Pancreas (tissue), 10 donors: ENCODE results near the gene SH2D2A. TPM values are rescaled to one million over a fixed set of nuclear protein-coding genes. Genes with fewer than 3 reads are reported as not detected.

Experiments
- ATAC-seq, 4 donors: fragments of 200-7000 bp; cut with Tn5 transposase; one replicate each; pipeline versions ENCODE4 v1.8.0 to v1.9.1; 2020; ENCODE audit warnings: mild to moderate bottlenecking in 4 of 4, moderate library complexity in 4 of 4
- DNase-seq, 6 donors: peaks; one replicate each; pipeline ENCODE4 v3.0.0-alpha.2; 2020
- FAIRE-seq: peaks from 2 replicates; lab custom pipeline; 2012; peaks lifted over from hg19 to GRCh38; lab: Jason Lieb, UNC
- H3K27ac ChIP-seq, 4 donors: fragments of 200-600 bp; sonication (generic); 1 replicate in 3 of 4; 2 replicates in 1 of 4; pipeline versions ENCODE4 v1.5.0 to v1.8.0; 2020
- H3K27me3 ChIP-seq, 4 donors: fragments of 200-600 bp; one replicate each; pipeline ENCODE4 v1.8.0; 2021
- H3K36me3 ChIP-seq, 3 donors: fragments of 200-600 bp; sonication (generic) in 1 of 3; one replicate each; pipeline versions ENCODE4 v1.5.0 to v1.8.0; 2020 to 2021
- H3K4me1 ChIP-seq, 3 donors: fragments of 200-600 bp; one replicate each; pipeline ENCODE4 v1.8.0; 2021
- H3K4me3 ChIP-seq, 4 donors: fragments of 200-600 bp; sonication (generic) in 2 of 4; one replicate each; pipeline versions ENCODE4 v1.5.0 to v1.8.0; 2020 to 2021
- H3K9me3 ChIP-seq, 4 donors: fragments of 200-600 bp; one replicate each; pipeline ENCODE4 v1.8.0; 2021
- WGBS, 2 donors: extraction: QIAGEN DNeasy Blood & Tissue Kit; methylation state at CpG; one replicate each; pipeline ENCODE4 v1.1.7; 2013; 5-methylcytosine and 5-hydroxymethylcytosine counted together
- intact Hi-C, 3 donors: fragments of 100-400 bp; cut with DNase I; formaldehyde crosslinking; loops; one replicate each; pipeline versions ENCODE4 v1.11.1 to v1.14.2; 2022
- polyA plus RNA-seq, 2 donors: library from polyadenylated mRNA; stranded (reverse); fragments of 200-250 nt; gene quantifications; one replicate each; pipeline ENCODE4 v1.2.3, GENCODE V29; 2013
- total RNA-seq, 6 donors: library from RNA; stranded (reverse); fragmentation: NEBNext Ultra II Directional in 4 of 6; extraction: Animal tissue kit (Norgen Biotek cat#: 25700) in 4 of 6; gene quantifications; one replicate each; pipeline versions ENCODE4 v1.2.1 to v1.2.4, GENCODE V29; 2021 to 2023
- TF ChIP-seq, protein P1 (sequence below), 4 donors: fragments of 200-600 bp; sonication (generic) in 3 of 4; IDR thresholded peaks; one replicate each; pipeline versions ENCODE4 v1.5.0 to v1.8.0; 2021; ENCODE audit warnings: antibody characterized with exemption in 4 of 4
- donor health status: healthy with polysubstance abuse.
- donor health status: DM: no; HTN: no; CAD: no; lungs with moderate emphysema.
- donor health status: DM: no; HTN: no; CAD: no.
- donor health status: control.
- donor health status: control.
- donor health status: Bipolar disorder and iron deficiency.
- donor health status: DM: yes; HTN: yes; CAD: no.
- donor health status: DM: no; HTN: no; CAD: no.
- donor health status: DM: no; HTN: no; CAD: no.
- donor health status: DM: yes; HTN: yes; CAD: no.

SH2D2A gene
- total and polyA plus RNA-seq, 8 donors = 0.16 to 1.5 (median 0.71) TPM

DNA sequence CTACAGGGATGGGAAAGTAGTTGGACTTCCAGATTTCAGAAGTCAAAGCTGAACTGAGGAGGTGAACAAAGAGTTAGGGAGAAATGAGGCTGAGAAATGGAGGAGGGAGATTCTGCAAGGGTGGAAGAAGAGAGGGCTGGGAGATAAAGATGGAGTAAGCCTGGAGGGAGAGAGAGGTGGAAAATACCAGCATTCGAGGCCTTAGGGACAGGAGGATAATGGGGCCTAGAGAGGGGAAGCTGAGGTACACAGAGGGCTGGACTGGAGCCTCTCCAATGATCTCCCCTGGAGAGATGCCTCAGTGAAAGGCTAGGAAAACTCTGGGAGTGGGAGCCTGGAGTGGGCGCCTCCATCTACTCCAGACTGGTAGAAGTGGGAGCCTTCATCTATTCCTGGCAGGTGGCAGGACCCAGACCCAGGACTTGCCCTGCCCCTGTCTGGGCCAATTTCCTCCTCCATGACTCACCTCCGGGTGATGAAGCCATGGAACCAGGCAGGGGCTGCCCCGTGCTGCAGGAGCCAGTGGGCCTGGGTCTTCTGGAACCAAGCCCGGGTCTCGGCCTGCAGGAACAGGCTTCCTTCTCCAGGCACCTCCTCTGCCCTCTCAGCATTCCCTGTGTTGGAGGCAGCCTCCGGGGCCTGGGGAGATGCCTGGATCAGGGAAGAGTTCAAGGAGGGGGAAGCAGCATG lies 1.9 kb downstream of the SH2D2A start:
- H3K27me3 ChIP-seq = no peaks in the 10 kb centered on the region
- no peaks in the 10 kb centered on the region for H3K9me3 ChIP-seq
- H3K36me3 ChIP-seq = no peaks in the 10 kb centered on the region
- intact Hi-C loops = no loop called here
- no peak overlapping the region for H3K4me3 ChIP-seq
- peak in 1 of 4 donors; percentile 13 for ATAC-seq
- no peak overlapping the region for H3K27ac ChIP-seq
- peaks cover 0 to 6% (median 3%) of the 10 kb centered on the region in 3 donors for H3K4me1 ChIP-seq
- no peak for DNase-seq
- WGBS, 2 donors = 84% methylated on average over 7 of the region's 7 CpGs
- TF ChIP-seq, protein P1, sequence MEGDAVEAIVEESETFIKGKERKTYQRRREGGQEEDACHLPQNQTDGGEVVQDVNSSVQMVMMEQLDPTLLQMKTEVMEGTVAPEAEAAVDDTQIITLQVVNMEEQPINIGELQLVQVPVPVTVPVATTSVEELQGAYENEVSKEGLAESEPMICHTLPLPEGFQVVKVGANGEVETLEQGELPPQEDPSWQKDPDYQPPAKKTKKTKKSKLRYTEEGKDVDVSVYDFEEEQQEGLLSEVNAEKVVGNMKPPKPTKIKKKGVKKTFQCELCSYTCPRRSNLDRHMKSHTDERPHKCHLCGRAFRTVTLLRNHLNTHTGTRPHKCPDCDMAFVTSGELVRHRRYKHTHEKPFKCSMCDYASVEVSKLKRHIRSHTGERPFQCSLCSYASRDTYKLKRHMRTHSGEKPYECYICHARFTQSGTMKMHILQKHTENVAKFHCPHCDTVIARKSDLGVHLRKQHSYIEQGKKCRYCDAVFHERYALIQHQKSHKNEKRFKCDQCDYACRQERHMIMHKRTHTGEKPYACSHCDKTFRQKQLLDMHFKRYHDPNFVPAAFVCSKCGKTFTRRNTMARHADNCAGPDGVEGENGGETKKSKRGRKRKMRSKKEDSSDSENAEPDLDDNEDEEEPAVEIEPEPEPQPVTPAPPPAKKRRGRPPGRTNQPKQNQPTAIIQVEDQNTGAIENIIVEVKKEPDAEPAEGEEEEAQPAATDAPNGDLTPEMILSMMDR (IDR thresholded peaks at IDR 0.05) = no peak
- no peak for FAIRE-seq

DNA sequence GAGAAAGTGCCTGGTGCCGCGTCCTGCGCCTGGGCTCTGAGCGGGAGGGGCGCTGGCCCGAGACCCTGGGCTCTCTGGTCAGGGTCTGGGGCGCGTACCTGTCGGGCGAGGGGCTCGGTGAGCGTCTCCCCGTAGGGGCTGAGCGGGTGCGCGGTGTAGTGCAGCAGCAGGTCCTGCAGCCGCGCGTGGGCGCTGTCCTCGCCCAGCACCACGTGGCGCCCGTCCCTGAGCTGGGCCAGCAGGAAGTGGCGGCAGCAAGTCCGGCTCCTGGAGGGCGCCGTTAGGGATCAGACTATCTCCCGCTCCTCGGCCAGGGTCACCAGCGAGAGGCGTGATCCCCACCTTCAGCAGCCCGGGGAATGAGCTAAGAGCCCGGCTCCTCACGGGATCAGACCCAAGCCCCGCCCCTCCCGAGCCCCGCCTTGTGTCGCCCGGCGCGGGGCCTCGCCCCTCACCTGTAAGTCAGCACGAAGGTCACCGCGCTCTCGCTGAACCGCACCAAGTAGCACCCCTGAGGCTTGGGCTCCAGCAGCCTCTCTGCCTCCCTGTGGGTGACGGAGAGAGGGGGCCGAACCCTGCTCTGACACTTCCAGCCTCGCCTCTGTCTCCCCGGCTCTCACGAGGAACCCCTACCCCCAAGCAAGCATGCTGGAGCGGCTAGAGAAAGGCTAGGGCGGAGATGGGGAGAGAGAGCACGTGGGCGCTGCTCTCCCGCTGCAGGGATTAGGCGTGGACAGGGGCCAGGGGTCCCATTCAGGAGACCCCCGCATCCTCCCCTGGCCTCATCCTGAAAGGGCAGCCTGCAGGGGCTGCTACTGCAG lies 2.7 kb downstream of the SH2D2A start:
- Histone ChIP-seq H3K36me3 (no peaks in the 10 kb centered on the region), H3K27me3 (no peaks in the 10 kb centered on the region), H3K4me3 (peak overlapping the region; percentile 20 to 42 (median 30)), H3K4me1 (peaks cover 0 to 6% (median 3%) of the 10 kb centered on the region in 3 donors), H3K27ac (no peak overlapping the region), H3K9me3 (no peaks in the 10 kb centered on the region)
- peak; percentile 90 to 92 (median 92) for ATAC-seq
- intact Hi-C loops = no loop called here
- WGBS, 2 donors = 13 to 18% methylated on average over 52 to 60 of the region's 60 CpGs
- DNase-seq = peak; percentile 51 to 88 (median 70)
- TF ChIP-seq, protein P1 (IDR thresholded peaks at IDR 0.05) = peak; percentile 35 to 45 (median 38)
- no peak for FAIRE-seq

DNA sequence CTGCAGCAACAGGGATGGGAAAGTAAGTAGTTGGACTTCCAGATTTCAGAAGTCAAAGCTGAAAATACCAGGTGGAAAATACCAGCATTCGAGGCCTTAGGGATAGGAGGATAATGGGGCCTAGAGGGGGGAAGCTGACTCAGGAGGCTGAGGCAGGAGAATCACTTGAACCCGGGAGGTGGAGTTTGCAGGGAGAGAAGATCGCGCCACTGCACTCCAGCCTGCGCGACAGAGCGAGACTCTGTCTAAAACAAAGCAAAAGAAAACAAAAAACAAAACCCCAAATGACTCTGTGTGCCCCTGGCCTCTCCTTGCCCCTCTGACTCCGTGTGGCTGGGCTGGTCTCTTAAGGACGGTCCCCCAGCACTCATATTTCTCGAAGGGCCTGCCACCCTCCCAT lies 3.4 kb downstream of the SH2D2A start:
- Histone ChIP-seq H3K27ac (no peak overlapping the region), H3K4me3 (peak overlapping the region in 3 of 4 donors; percentile 26 to 42 (median 33)), H3K9me3 (no peaks in the 10 kb centered on the region), H3K27me3 (no peaks in the 10 kb centered on the region), H3K36me3 (no peaks in the 10 kb centered on the region), H3K4me1 (peaks cover 0 to 6% (median 3%) of the 10 kb centered on the region in 3 donors)
- ATAC-seq (no peak), DNase-seq (no peak), FAIRE-seq (no peak)
- TF ChIP-seq, protein P1 (IDR thresholded peaks at IDR 0.05) = no peak
- 46 to 64% methylated on average over 10 of the region's 10 CpGs for WGBS, 2 donors
- intact Hi-C loops = no loop called here

DNA sequence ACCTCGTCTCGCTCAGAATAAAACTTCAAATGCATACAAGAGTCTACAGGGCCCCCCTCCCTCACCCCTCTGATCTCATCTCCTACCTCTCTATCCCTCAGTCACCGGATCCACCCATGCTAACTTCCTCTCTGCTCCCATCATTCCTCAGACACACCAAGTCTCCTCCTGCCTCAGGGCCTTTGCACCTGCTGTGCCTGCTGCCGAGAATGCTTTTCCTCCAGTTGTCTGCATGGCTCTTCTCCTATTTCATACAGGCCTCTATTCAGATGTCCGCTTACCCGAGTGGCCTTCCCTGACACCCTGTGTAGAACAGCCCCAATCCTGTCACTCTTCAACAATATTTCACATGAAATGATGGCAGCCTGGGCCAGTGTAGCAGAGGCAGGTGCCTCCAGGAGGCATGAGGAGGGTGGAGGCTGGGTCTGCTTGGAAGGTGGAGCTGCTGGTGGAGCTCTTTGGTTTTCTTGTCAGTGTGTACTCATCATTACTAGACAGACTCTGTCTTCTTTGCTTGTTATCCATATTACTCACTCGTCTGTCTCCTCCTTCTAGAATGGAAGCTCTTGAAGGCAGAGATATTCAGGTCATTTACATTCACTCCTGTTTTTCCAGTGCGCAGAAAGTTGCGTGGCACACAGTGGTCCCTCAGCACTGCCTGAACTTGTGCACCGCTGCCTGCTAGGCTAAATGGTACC lies 4.2 kb downstream of the SH2D2A start:
- H3K27me3 ChIP-seq = no peaks in the 10 kb centered on the region
- TF ChIP-seq, protein P1 (IDR thresholded peaks at IDR 0.05) = no peak
- no peak for ATAC-seq
- WGBS, 2 donors = 94 to 98% methylated on average over 10 of the region's 10 CpGs
- intact Hi-C loops = no loop called here
- peaks cover 0 to 6% (median 3%) of the 10 kb centered on the region in 3 donors for H3K4me1 ChIP-seq
- no peak for DNase-seq
- no peaks in the 10 kb centered on the region for H3K36me3 ChIP-seq
- no peak overlapping the region for H3K4me3 ChIP-seq
- H3K27ac ChIP-seq = no peak overlapping the region
- H3K9me3 ChIP-seq = no peaks in the 10 kb centered on the region
- FAIRE-seq = no peak
